CD4-positive, alpha-beta T cell treated with Interleukin-6 at 100 ng/mL for 8 hours (primary cell): ENCODE measurements around the gene PROSER3.
"Not testable (repeated sequence)": the region's sequence is repeated elsewhere in the genome, so short reads cannot be mapped to it uniquely, and the experiment has no call there.

ENCODE experiments used
- DNase-seq: peaks from one replicate; pipeline ENCODE4 v3.0.0-alpha.2; 2020; ENCODE audit warnings: mixed read lengths, low spot score

The PROSER3 gene

DNA sequence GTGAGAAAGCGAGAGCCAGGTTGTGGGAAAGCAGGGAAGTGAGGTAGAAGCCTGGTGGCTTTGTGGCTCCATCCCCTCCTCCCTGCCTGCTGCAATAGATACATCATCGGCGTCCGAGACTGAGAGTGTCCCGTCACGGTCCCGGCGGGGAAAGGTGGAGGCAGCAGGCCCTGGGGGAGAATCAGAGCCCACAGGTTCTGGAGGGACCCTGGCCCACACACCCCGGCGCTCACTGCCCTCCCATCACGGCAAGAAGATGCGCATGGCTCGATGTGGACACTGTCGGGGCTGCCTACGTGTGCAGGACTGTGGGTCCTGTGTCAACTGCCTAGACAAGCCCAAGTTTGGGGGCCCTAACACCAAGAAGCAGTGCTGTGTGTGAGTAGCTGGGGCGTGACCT is 35.1 kb upstream of the PROSER3 start:
- no peak for DNase-seq

DNA sequence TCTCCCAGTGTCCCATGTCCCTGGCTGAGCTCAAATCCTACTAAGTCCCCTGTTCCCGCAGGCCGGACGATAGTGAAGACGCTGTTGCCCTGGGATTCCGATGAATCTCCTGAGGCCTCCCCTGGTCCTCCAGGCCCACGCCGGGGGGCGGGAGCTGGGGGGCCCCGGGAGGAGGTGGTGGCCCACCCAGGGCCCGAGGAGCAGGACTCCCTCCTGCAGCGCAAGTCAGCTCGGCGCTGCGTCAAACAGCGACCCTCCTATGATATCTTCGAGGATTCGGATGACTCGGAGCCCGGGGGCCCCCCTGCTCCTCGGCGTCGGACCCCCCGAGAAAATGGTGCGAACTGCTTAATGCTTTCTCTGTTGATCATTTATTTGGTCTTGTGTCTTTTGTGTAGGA is 34.3 kb upstream of the PROSER3 start:
- DNase-seq = no peak

DNA sequence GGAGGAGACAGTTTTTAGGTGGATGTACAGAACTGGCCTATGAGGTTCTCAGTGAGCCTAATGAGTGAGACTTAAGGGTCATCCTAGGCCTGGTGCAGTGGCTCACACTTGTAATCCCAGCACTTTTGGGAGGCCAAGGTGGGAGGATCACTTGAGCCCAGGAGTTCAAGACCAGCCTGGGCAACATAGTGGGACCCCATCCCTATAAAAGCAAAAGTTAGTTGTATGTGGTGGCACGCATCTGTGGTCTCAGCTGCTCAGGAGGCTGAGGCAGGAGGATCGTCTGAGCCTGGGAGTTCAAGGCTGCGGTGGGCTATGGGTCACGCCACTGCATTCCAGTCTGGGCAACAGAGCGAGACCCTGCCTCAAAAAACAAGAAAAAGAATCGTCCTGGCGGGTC is 33.8 kb upstream of the PROSER3 start:
- not testable (repeated sequence) for DNase-seq

DNA sequence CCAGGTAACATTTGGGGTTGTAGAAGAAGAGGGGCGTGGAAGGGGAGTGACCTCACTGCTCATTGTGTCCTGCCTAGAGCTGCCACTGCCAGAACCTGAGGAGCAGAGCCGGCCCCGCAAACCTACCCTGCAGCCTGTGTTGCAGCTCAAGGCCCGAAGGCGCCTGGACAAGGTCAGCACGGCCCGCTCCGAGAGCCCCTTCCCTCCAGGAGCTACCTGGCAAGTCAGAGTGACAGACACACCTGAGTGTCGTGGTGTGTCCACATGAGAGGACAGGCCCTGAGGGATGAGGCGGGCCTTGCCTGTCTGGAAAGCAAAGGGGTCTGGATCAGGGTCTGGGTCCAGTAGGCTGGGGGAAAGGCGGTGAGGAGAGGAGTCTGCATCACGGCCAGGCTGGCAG is 33.4 kb upstream of the PROSER3 start:
- DNase-seq = no peak

DNA sequence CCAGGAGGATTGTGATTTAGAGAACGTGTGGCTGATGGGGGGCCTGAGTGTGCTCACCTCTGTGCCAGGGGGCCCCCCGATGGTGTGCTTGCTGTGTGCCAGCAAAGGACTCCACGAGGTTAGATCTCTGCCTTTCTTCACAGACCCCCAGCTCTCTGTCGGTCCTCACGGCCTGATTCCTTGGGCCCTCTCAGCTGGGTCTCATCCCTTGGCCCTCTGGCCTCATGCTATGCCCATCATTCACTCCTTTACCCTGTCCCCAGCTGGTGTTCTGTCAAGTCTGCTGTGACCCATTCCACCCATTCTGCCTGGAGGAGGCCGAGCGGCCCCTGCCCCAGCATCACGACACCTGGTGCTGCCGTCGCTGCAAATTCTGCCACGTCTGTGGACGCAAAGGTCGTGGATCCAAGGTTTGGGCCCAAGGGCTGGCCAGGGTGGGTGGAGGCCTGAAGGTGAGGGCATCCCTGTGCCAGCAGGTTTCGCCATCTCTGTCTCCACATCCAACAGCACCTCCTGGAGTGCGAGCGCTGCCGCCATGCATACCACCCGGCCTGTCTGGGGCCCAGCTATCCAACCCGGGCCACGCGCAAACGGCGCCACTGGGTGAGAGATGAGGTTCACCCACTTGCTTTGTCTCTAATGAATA is 32.6 kb upstream of the PROSER3 start:
- no peak for DNase-seq

DNA sequence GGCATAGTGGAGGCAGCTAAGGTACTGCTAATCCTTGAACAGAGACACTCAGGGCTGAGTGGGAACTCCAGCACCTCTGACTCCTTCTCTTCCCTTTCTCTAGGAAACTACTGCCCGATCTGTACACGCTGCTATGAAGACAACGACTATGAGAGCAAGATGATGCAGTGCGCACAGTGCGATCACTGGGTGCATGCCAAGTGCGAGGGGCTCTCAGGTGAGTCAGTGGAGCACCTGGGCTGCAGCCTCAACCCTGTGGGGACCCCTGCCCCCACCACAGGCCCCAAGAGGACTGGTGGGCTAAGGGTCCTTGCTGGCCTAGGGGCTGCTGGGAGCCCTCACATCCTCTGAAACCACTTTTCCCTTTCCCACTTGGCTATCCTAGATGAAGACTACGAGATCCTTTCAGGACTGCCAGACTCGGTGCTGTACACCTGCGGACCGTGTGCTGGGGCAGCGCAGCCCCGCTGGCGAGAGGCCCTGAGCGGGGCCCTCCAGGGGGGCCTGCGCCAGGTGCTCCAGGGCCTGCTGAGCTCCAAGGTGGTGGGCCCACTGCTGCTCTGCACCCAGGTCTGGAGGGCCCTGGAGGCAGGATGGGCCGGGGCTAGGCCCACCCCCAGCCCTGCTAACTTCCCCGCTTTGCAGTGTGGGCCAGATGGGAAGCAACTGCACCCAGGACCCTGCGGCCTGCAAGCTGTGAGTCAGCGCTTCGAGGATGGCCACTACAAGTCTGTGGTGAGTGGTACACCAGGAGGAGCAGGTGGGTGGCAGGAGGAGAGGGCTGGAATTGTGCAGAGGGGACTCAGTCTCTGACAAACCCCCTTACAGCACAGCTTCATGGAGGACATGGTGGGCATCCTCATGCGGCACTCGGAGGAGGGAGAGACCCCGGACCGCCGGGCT is 30.7 kb upstream of the PROSER3 start:
- DNase-seq = no peak

DNA sequence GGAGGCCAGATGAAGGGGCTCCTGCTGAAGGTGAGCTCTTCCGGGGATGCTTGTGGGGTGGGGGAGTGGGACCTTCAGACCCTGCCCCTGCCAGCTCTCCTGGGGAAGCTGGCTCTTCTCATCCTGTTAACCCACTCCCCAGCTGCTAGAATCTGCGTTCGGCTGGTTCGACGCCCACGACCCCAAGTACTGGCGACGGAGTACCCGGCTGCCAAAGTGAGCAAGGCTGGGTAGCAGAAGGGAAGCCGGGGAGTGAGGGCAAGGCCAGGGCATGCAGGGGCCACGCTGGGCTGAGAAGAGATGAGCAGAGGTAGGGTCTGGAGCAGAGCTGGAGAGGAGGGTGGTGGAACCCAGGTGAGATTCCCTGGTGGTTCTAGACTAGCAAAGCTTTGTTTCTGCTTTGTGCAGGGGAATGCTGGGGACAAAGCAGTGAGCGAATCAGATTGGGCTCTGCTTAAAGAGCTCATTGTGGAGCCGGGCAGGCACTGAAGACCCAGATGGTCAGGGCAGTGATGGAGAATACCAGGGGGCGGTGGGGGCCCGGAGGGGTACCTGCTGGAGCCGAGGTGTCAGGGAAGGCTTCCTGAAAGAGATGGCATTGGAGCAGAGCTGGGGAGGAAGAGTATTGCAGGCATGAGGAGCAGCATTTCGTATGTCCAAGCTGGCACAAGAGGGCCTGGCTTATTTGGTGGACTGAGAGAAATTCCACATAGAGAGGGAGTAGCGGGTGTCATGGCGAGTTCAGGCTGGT is 29.8 kb upstream of the PROSER3 start:
- DNase-seq = no peak

DNA sequence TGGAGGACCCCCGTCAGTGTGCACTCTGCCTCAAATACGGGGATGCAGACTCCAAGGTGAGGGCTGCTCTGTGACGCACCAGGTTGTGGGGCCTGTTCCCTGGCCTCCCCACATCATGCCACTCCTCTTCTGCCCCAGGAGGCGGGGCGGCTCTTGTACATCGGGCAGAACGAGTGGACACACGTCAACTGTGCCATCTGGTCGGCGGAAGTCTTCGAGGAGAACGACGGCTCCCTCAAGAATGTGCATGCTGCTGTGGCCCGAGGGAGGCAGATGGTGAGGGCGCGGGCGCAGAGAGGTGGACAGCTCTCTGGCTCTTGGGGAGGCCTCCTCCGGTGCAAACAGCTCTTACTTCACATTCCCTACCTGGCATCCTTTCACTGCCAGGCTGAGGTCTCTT is 29.0 kb upstream of the PROSER3 start:
- DNase-seq = no peak

DNA sequence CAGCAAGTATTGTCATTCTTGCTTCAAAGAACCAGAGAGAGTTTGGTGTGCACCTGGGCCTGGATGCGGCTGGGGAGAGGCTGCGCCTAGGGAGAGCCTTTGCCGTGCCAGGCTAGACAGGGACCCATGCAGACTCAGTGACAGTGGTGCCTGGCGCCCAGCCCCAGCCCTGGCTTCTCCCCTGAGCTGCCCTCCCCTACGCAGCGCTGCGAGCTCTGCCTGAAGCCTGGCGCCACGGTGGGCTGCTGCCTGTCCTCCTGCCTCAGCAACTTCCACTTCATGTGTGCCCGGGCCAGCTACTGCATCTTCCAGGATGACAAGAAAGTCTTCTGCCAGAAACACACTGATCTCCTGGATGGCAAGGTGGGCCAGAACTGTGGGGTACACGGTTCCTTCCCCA is 28.2 kb upstream of the PROSER3 start:
- no peak for DNase-seq

DNA sequence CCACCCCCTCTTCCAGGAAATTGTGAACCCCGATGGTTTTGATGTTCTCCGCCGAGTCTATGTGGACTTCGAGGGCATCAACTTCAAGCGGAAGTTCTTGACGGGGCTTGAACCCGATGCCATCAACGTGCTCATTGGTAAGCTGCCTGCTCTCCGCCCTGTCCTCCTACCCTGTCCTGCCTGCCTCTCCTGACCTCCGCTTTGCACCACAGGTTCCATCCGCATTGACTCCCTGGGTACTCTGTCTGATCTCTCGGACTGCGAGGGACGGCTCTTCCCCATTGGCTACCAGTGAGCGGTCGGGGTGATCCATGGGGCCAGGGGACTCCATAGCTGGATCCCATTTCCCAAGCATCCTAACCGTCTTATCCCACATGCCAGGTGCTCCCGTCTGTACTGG is 27.6 kb upstream of the PROSER3 start:
- no peak for DNase-seq

DNA sequence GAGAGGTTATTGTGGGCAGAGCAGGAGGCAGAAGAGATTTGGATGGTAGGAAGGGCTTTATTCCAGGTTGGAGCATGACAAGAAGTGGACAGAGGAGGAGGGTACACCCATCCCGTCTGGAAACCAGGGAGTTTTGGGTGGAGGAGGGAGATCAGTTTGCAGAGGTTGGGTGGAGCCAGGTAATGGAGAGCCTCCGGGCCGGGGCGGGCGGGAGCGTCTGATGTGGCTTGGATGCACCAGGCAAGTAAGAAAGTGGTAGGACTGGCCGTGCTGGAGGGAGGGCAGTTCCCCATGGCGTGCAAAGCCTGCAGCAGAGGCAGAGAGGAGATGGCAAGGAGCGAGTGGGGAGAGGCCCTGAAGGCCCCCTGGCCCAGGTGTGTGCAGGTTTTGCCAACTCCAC is 26.6 kb upstream of the PROSER3 start:
- no peak for DNase-seq

DNA sequence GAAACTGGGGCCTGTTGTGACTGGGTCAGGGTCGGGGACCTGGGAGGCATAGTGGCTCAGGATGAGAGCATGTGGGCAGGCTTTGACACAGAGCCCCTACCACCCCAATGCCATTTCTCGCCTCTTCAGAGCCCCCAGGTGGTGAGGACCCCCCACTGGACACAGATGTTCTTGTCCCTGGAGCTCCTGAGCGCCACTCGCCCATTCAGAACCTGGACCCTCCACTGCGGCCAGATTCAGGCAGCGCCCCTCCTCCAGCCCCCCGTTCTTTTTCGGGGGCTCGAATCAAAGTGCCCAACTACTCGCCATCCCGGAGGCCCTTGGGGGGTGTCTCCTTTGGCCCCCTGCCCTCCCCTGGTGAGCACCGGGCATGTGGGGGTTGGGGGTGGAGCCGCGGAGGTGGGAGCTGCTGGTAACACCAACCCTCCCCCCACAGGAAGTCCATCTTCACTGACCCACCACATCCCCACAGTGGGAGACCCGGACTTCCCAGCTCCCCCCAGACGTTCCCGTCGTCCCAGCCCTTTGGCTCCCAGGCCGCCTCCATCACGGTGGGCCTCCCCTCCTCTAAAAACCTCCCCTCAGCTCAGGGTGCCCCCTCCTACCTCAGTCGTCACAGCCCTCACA is 26.1 kb upstream of the PROSER3 start:
- no peak for DNase-seq

DNA sequence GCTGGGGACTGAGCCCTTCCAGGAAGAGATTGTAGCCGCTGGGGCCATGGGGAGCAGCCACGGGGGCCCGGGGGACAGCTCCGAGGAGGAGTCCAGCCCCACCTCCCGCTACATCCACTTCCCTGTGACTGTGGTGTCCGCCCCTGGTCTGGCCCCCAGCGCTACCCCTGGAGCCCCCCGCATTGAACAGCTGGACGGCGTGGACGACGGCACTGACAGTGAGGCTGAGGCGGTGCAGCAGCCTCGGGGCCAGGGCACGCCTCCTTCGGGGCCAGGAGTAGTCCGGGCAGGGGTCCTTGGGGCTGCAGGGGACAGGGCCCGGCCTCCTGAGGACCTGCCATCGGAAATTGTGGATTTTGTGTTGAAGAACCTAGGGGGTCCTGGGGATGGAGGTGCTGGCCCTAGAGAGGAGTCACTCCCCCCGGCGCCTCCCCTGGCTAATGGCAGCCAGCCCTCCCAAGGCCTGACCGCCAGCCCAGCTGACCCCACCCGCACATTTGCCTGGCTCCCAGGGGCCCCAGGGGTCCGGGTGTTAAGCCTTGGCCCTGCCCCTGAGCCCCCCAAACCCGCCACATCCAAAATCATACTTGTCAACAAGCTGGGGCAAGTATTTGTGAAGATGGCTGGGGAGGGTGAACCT is 25.3 kb upstream of the PROSER3 start:
- DNase-seq = no peak

DNA sequence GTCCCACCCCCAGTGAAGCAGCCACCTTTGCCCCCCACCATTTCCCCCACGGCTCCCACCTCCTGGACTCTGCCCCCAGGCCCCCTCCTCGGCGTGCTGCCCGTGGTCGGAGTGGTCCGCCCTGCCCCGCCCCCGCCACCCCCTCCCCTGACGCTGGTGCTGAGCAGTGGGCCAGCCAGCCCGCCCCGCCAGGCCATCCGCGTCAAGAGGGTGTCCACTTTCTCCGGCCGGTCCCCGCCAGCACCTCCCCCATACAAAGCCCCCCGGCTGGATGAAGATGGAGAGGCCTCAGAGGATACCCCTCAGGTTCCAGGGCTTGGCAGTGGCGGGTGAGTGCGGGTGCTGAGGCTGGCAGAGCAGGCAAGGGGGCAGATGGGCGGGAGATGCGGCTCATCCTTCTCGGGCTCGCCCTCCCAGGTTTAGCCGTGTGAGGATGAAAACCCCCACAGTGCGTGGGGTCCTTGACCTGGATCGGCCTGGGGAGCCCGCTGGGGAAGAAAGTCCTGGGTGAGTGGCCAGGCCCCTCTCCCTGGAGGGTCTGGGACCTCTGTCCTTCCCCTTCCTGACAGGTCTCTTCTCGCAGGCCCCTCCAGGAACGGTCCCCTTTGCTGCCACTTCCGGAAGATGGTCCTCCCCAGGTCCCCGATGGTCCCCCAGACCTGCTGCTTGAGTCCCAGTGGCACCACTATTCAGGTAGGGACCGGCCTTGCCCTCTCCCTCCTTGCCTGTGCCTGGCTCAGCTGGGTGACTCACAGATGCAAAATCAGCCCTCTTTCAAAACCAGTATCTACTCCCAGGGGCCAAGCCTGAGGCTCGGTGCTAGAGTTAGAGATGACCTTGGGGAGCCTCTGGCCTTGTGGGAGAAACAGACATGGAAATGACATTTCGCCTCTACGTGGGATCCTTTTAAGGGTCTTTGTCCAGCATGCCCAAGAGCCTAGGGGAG is 24.5 kb upstream of the PROSER3 start:
- DNase-seq = no peak

DNA sequence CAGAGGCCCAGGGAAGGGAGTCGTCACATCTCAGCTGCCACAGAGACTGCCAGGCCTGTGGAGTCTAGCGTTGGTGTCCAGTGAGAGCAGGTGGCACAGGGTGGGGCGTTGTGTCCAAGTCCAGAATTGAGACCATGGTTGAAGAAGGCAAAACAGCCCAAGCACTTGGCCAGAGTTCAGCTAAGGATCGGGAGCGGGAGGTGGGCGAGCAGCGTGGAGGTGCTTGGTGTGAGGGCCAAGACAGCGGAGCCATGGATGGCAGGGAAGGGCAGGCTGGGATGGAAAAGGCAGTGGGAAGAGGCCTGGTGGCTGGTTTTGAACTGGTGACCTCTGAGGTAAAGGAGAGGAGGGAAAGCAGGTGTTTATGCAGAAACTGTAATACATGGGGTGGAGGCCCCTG is 23.7 kb upstream of the PROSER3 start:
- DNase-seq = no peak

DNA sequence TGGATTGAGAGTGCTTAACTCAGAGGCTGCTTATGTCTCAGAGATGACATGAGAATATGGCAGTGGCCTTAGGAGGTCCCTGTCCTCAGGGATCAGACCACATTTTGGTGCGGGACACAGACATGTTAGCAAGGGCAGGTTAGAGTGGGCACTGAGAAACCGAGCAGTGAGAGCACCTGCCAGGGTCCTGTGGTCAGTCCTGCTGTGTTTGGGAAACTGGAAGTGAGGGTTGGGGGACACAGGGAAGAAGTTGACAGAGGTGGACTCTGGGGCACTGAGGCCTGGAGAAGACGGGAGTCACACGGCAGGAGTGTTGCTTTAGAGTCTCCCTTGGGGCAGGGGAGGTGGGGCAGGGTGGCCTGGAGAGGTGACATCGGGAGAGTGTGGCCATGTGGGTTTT is 23.1 kb upstream of the PROSER3 start:
- DNase-seq = no peak

DNA sequence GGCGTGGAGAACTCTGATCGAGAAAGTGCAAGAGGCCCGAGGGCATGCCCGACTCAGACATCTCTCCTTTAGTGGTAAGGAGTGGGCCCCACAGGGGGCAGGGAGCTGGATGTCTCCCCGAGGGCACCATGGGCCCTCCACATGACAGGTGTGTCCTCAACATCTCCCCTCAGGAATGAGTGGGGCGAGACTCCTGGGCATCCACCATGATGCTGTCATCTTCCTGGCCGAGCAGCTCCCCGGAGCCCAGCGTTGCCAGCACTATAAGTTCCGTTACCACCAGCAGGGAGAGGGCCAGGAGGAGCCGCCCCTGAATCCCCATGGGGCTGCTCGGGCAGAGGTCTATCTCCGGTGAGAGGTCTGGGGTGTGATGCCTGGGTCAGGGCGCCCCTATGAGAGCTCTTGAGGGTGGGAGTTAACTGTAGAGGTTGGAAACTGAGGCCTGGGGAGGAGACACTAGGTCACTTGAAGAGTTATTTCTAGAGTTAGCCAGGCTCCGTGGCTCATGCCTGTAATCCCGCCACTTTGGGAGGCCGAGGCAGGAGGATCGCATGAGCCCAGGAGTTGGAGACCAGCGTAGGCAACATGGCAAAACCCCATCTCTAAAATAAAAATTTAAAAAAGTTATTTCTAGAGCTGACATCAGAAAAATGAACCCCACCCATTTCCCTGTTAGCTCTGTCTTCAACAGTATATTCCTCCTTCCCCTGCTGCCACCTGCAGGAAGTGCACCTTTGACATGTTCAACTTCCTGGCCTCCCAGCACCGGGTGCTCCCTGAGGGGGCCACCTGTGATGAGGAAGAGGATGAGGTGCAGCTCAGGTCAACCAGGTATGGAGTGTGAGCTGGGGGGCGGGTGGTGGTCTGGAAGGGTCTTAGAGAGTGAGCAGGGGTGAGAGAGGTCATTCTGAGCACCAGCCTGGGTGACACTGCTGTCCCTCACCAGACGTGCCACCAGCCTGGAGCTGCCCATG is 20.8 kb upstream of the PROSER3 start:
- no peak for DNase-seq

DNA sequence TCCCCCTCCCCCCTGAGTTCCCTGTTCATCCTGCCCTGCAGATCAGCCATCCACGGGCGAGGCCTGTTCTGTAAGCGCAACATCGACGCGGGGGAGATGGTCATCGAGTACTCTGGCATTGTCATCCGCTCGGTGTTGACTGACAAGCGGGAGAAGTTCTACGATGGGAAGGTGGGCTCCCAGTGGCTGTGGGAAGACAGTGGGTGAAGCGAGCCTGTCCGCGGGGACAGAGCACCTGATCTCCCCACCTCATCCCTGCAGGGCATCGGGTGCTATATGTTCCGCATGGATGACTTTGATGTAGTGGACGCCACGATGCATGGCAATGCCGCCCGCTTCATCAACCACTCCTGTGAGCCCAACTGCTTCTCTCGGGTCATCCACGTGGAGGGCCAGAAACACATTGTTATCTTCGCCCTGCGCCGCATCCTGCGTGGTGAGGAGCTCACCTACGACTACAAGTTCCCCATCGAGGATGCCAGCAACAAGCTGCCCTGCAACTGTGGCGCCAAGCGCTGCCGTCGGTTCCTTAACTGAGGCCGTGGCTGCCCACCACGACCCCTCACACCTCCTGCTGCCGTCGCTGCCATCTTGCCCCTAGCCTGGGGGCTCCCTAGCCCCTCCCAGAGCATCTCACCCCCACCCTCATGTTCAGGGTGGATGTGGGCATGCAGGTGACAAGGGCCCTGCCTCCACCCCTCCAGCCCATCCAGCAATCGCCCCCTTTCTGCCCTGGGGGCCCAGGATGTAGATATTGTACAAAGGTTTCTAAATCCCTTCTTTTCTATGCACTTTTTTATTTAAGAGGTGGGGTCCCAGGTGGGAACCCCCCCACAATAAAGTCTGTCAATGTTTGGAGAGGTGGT is 19.7 kb upstream of the PROSER3 start:
- no peak for DNase-seq

DNA sequence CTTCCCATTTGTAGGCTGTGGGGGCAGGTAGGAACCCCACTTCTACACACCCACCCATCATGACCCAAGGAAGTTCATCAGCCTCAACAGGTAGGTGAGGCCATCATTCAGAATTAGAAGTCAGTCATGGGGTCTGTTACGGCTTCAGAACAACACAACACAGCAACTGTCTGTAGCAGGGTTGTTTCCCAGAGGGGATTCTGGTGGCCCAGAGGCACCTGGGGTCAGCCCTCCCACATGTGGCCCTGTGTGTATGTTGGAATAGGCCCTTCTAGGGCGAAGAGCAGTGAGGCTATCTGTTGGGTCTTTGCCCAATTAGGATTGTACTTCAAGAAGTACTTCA is 19.1 kb upstream of the PROSER3 start:
- no peak for DNase-seq
